A673 (cell line): ENCODE data around the gene MRPL40.

ENCODE experiments used
- CTCF ChIP-seq: fragments of 300-800, 200-600 bp; sonication (generic); conservative IDR thresholded peaks from 2 replicates; pipeline ENCODE4 v1.5.1; 2017; ENCODE audit warnings: low read depth, mild to moderate bottlenecking, antibody characterized with exemption, low read length, moderate library complexity, mixed read lengths
- EZH2 ChIP-seq: fragments of 200-600 bp; sonication (generic); IDR thresholded peaks from 2 replicates; pipeline ENCODE4 v1.6.1; 2017; ENCODE audit warnings: borderline replicate concordance, low read depth, mild to moderate bottlenecking, mixed read lengths, antibody characterized with exemption, low read length; ENCODE audit not compliant: poor library complexity, severe bottlenecking

GRCh38 chr22:19454156-19454555 lies 21.8 kb downstream of the MRPL40 start:
- TF ChIP-seq CTCF (no peak), EZH2 (no peak)
